Psoas muscle (tissue), 8 donors: ENCODE measurements around the gene SZRD1. TPM values are rescaled to one million over a fixed set of nuclear protein-coding genes. Genes with fewer than 3 reads are reported as not detected.
A peak's percentile ranks its signal among the peaks of the same experiment; 100 is the strongest.

Source experiments
- ATAC-seq, 4 donors: fragments of 200-7000 bp; cut with Tn5 transposase; one replicate each; pipeline ENCODE4 v1.9.1; 2020; ENCODE audit warnings: moderate library complexity in 3 of 4, mild to moderate bottlenecking in 2 of 4
- DNase-seq, 2 donors: peaks; one replicate each; pipeline ENCODE4 v3.0.0-alpha.2; 2020
- H3K27ac ChIP-seq: fragments of 200-600 bp; one replicate; pipeline ENCODE4 v1.8.0; 2022
- H3K27me3 ChIP-seq, 3 donors: fragments of 200-600 bp in 1 of 3; one replicate each; pipeline versions ENCODE4 v1.6.1 to v1.8.0; 2013 to 2022; ENCODE audit warnings: low read length in 2 of 3, mild to moderate bottlenecking in 2 of 3, moderate library complexity in 1 of 3; ENCODE audit not compliant: insufficient read depth in 3 of 3
- H3K36me3 ChIP-seq, 2 donors: fragments of 200-600 bp in 1 of 2; one replicate each; pipeline versions ENCODE4 v1.6.1 to v1.8.0; 2013 to 2022; ENCODE audit warnings: low read depth in 1 of 2, mild to moderate bottlenecking in 1 of 2, moderate library complexity in 1 of 2; ENCODE audit not compliant: insufficient read depth in 1 of 2
- H3K4me1 ChIP-seq: fragments of 200-600 bp; one replicate; pipeline ENCODE4 v1.8.0; 2022
- H3K4me3 ChIP-seq: fragments of 200-600 bp; one replicate; pipeline ENCODE4 v1.8.0; 2022; ENCODE audit warnings: mild to moderate bottlenecking
- H3K9me3 ChIP-seq: fragments of 200-600 bp; one replicate; pipeline ENCODE4 v1.8.0; 2022
- whole genome bisulfite sequencing, 3 donors: extraction: QIAGEN DNeasy Blood & Tissue Kit; methylation state at CpG; one replicate each; pipeline versions ENCODE4 v1.1.6 to v1.1.7; 2013; 5-methylcytosine and 5-hydroxymethylcytosine counted together
- intact Hi-C, 2 donors: fragments of 100-400 bp; cut with DNase I; formaldehyde crosslinking; loops; one replicate each; pipeline versions ENCODE4 v1.11.0 to v1.14.2; 2022
- polyA plus RNA-seq, 3 donors: library from polyadenylated mRNA; stranded (reverse); fragments of 200-250 nt; gene quantifications; one replicate each; pipeline ENCODE4 v1.2.3, GENCODE V29; 2013
- total RNA-seq, 4 donors: library from RNA; stranded (reverse); fragmentation: NEBNext Ultra II Directional in 2 of 4; extraction: Animal tissue kit (Norgen Biotek cat#: 25700) in 2 of 4; gene quantifications; one replicate each; pipeline versions ENCODE4 v1.2.1 to v1.2.4, GENCODE V29; 2021 to 2023
- TF ChIP-seq, protein P1 (sequence below): fragments of 200-600 bp; IDR thresholded peaks from one replicate; pipeline ENCODE4 v1.8.0; 2022; ENCODE audit warnings: antibody characterized with exemption
- donor health status: healthy with polysubstance abuse.
- donor health status: DM: no; HTN: no; CAD: no; lungs with moderate emphysema.
- donor health status: Bipolar disorder and iron deficiency.
- donor health status: healthy.
- donor health status: DM: yes; HTN: yes; CAD: no.
- donor health status: DM: no; HTN: no; CAD: no.
- donor health status: DM: no; HTN: no; CAD: no.
- donor health status: DM: yes; HTN: yes; CAD: no.

The SZRD1 gene
- total and polyA plus RNA-seq, 7 donors: 75.9 to 184 (median 142) TPM

DNA sequence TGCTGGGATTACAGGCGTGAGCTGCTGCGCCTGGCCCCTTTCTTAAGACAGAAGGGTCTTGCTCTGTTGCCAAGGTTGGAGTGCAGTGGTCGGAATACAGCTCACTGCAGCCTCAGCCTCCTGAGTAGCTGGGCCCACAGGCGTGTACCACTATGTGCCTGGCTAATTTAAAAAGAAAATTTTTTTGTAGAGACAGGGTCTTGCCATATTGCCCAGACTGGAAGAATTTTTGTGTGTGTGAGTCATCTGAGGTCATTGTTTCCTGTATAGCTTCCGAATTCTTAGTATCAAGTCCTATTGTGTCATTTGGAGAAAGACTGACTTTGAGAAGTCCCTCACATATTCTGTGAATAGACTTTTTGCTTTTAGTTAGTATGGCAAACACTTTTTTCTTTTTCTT lies 4.7 kb downstream of the SZRD1 start:
- intact Hi-C loops: no loop called here
- H3K27ac ChIP-seq: peak overlapping the region; percentile 12
- WGBS, 3 donors: 79 to 94% (median 86%) methylated on average over 5 of the region's 5 CpGs

DNA sequence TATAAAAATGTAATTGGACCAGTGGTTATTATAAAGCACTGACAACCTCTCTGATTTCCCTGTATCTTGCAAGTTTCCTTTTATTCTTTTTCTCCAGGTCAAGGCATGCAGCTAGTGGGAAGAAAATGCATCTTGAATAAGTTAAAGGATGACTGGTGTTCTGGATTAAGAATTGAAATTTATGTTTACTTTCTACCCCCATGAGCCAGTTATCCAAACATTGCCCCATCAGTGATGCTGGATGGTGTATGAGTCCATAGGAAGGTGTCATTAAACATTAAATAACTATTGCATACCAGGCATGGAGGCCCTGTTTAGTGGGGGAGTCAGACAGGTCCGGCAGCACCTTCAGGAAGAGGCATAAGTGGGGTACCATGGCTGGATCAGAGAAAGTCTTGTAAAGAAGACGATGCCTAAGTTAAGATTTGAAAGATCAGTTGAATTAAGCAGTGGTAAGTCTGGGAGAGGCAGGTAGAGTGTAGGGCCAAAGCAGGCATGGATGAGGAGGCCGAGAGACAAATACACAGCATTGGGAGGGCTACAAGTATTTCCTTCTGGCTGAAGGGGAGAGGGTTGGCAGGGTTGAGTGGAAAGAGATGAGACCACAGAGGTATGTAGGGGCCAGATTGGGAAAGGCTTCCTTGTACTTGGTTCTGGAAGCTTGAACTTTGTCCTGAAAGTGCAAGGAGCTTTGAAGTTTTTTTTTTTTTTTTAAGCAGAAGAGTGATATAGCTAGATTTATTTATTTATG lies 5.7 kb downstream of the SZRD1 start:
- Histone ChIP-seq H3K4me1 (peaks cover 86% of the 10 kb centered on the region), H3K4me3 (no peak overlapping the region), H3K36me3 (no peaks in the 10 kb centered on the region), H3K27ac (peak overlapping the region; percentile 12), H3K9me3 (no peaks in the 10 kb centered on the region), H3K27me3 (no peaks in the 10 kb centered on the region)
- TF ChIP-seq, protein P1, sequence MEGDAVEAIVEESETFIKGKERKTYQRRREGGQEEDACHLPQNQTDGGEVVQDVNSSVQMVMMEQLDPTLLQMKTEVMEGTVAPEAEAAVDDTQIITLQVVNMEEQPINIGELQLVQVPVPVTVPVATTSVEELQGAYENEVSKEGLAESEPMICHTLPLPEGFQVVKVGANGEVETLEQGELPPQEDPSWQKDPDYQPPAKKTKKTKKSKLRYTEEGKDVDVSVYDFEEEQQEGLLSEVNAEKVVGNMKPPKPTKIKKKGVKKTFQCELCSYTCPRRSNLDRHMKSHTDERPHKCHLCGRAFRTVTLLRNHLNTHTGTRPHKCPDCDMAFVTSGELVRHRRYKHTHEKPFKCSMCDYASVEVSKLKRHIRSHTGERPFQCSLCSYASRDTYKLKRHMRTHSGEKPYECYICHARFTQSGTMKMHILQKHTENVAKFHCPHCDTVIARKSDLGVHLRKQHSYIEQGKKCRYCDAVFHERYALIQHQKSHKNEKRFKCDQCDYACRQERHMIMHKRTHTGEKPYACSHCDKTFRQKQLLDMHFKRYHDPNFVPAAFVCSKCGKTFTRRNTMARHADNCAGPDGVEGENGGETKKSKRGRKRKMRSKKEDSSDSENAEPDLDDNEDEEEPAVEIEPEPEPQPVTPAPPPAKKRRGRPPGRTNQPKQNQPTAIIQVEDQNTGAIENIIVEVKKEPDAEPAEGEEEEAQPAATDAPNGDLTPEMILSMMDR: no peak
- intact Hi-C loops: no loop called here
- ATAC-seq (no peak), DNase-seq (no peak)
- WGBS, 3 donors: 69 to 81% (median 71%) methylated on average over 3 of the region's 3 CpGs

More for the DNA sequence above, 4.7 kb downstream of the SZRD1 start:
- Histone ChIP-seq H3K4me1 (peaks cover 76% of the 10 kb centered on the region), H3K27me3 (no peaks in the 10 kb centered on the region), H3K4me3 (no peak overlapping the region), H3K36me3 (no peaks in the 10 kb centered on the region), H3K9me3 (no peaks in the 10 kb centered on the region)
- TF ChIP-seq, protein P1: no peak
- ATAC-seq (no peak), DNase-seq (no peak)

DNA sequence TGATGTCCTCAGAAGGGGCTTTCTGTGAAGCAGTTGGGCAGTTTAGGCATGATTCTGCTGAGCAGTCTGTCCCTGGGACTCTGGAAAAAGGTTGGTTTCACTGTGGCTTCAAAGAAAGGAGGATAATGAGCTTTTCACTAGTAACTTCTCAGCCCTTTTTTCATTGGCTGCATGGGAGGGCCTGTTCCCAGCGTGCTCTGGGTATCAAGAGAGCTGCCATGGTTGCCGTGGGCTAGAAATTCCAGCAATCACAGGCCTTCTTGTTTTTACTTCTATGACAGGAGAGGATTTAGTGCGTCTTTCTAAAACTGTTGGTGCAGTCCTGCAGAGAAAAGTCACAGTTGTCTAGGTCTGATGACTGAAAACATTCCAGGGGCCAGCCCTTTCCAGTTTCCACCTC lies 7.2 kb downstream of the SZRD1 start:
- Histone ChIP-seq H3K36me3 (no peaks in the 10 kb centered on the region), H3K9me3 (no peaks in the 10 kb centered on the region), H3K4me3 (no peak overlapping the region), H3K4me1 (peaks cover 89% of the 10 kb centered on the region), H3K27me3 (no peaks in the 10 kb centered on the region), H3K27ac (no peak overlapping the region)
- DNase-seq: no peak
- intact Hi-C loops: no loop called here
- TF ChIP-seq, protein P1: no peak
- WGBS, 3 donors: 29 to 57% (median 40%) methylated on average over 3 of the region's 3 CpGs
- no peak for ATAC-seq

DNA sequence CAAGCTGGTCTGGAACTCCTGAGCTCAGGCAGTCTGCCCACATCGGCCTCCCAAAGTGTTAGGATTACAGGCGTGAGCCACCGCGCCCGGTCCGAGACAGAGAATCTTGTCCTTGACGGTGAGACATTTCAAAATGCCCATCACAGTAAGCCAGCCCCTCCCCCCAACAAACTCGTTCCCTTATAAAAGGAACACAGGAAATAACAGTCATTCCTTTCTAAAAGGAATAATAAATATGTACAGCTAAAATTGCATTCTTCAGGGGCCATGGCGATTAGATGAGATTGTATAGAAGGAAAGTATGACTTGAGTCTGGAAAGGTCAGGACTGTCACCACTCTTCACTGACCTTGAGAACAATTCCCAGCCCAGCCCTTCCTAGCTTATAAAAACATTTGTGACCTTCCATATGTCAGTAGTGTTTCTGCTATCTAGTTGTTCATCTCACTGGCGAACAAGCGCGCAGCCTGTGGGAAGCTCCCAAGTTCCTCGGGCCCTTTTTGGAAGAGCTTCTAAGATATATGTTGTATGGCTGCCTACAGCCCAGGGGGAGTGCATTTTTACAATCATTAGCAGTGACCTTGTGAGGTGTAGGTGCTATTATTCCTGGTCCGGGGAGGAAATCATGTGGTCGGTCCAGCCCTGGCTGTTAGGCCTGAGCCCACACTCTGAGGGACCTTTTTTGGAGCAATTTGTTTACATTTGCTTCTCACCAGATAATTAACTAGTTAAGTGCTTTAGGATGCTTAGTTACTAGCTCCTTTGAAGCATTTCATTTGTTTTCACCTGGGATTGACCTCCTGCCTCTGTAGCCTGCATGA lies 8.7 kb downstream of the SZRD1 start:
- 38 to 59% (median 50%) methylated on average over 15 of the region's 15 CpGs for WGBS, 3 donors

More for the DNA sequence above, 8.7 kb downstream of the SZRD1 start:
- H3K9me3 ChIP-seq: no peaks in the 10 kb centered on the region
- peak in 3 of 4 donors; percentile 15 to 50 (median 31) for ATAC-seq
- H3K4me3 ChIP-seq: no peak overlapping the region
- TF ChIP-seq, protein P1: no peak
- H3K36me3 ChIP-seq: no peaks in the 10 kb centered on the region
- H3K4me1 ChIP-seq: peaks cover 77% of the 10 kb centered on the region
- no peak for DNase-seq
- intact Hi-C loops: no loop called here
- H3K27ac ChIP-seq: peak overlapping the region; percentile 31
- no peaks in the 10 kb centered on the region for H3K27me3 ChIP-seq
